Measurements from ENCODE around the gene CD4.

The CD4 gene

DNA sequence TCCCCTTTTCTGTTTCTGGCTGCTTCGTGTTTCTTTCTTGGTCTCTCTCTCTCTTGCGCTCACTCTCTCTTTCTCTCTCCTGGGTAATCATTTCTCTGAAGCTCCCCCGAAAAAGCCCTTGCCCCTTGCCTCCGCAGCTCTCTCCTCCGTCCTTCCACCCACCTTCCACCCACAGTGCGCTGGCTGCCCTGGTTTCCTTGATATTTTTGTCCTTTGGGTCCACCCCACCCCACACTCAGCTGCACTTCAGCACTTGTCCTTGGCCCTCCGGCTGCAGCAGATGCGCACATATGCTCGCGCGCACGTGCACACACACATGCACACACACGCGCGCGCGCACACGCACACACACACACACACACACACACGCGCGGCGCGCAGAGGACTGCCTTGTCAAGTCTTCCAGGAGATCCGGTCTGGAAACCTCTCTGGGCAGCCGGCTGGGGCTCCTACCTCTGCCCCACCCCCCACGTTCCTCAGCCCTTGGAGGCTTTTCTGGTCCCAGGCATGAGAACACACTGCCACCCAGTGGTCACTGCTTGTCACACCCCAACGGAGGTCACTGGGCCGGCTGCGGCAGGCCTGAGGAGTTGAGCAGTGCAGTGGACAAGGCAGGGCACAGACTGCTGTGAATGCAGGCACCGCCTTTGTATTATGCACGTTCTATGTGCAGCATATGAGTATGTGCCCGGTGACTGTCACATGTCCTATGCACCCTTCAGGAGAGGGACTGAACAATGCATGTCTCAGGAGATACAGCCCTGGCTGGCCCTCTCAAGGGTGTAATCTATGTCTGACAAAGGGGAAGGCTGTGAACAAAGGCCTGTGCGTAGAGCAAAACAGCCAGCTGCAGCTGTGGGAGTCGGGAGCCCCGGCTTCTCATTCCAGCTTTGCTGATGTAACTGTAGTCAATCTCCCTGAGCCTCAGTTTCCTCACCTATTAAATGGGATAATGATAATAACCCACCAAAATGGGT, 10.5 kb upstream of the CD4 start (continued):
- TF ChIP-seq, protein P1, sequence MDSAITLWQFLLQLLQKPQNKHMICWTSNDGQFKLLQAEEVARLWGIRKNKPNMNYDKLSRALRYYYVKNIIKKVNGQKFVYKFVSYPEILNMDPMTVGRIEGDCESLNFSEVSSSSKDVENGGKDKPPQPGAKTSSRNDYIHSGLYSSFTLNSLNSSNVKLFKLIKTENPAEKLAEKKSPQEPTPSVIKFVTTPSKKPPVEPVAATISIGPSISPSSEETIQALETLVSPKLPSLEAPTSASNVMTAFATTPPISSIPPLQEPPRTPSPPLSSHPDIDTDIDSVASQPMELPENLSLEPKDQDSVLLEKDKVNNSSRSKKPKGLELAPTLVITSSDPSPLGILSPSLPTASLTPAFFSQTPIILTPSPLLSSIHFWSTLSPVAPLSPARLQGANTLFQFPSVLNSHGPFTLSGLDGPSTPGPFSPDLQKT (IDR thresholded peaks at IDR 0.05; ENCODE audit: borderline replicate concordance, low read depth, low read length), result no peak
- TF ChIP-seq ZNF600 (tag by site-specific recombination; IDR thresholded peaks at IDR 0.05) (peak; percentile 92), ZSCAN30 (tag by site-specific recombination; IDR thresholded peaks at IDR 0.05) (peak; percentile 87), ZNF169 (tag by site-specific recombination; IDR thresholded peaks at IDR 0.05) (no peak), SP2 (tag by site-specific recombination; IDR thresholded peaks at IDR 0.05) (no peak; the same call in 1 of the 2 replicates), ZBTB49 (tag by site-specific recombination; IDR thresholded peaks at IDR 0.05; ENCODE audit: low read depth) (no peak), GLIS1 (tag by site-specific recombination; IDR thresholded peaks at IDR 0.05) (peak; percentile 91), ZIC2 (tag by site-specific recombination; IDR thresholded peaks at IDR 0.05) (peak; percentile 38), ZNF654 (tag by site-specific recombination; IDR thresholded peaks at IDR 0.05; ENCODE audit: low read depth) (peak; percentile 99), KLF10 (tag by site-specific recombination; IDR thresholded peaks at IDR 0.05) (no peak), PRDM6 (tag by site-specific recombination; IDR thresholded peaks at IDR 0.05) (no peak), HOXC10 (CRISPR knock-in tag; IDR thresholded peaks at IDR 0.05) (no peak), ZNF266 (tag by site-specific recombination; IDR thresholded peaks at IDR 0.05; ENCODE audit: low read depth) (no peak), ZEB2 (tag by site-specific recombination; IDR thresholded peaks at IDR 0.05) (peak; percentile 76; the same call in 1 of the 2 replicates), ZNF155 (tag by site-specific recombination; IDR thresholded peaks at IDR 0.05) (no peak), SCRT1 (tag by site-specific recombination; IDR thresholded peaks at IDR 0.05; ENCODE audit: borderline replicate concordance) (no peak), ZNF114 (tag by site-specific recombination; IDR thresholded peaks at IDR 0.05) (no peak), ZNF175 (tag by site-specific recombination; IDR thresholded peaks at IDR 0.05) (no peak), KLF1 (tag by site-specific recombination; IDR thresholded peaks at IDR 0.05) (peak; percentile 58), ZNF10 (tag by site-specific recombination; IDR thresholded peaks at IDR 0.05) (no peak), ZBTB6 (tag by site-specific recombination; IDR thresholded peaks at IDR 0.05) (peak; percentile 15; the same call in 1 of the 2 replicates), ZNF692 (tag by site-specific recombination; IDR thresholded peaks at IDR 0.05) (peak; percentile 89), ZNF2 (tag by site-specific recombination; IDR thresholded peaks at IDR 0.05) (peak; percentile 99), ZNF549 (tag by site-specific recombination; IDR thresholded peaks at IDR 0.05) (no peak)
- TF ChIP-seq, protein P2, sequence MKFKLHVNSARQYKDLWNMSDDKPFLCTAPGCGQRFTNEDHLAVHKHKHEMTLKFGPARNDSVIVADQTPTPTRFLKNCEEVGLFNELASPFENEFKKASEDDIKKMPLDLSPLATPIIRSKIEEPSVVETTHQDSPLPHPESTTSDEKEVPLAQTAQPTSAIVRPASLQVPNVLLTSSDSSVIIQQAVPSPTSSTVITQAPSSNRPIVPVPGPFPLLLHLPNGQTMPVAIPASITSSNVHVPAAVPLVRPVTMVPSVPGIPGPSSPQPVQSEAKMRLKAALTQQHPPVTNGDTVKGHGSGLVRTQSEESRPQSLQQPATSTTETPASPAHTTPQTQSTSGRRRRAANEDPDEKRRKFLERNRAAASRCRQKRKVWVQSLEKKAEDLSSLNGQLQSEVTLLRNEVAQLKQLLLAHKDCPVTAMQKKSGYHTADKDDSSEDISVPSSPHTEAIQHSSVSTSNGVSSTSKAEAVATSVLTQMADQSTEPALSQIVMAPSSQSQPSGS (tag by site-specific recombination; IDR thresholded peaks at IDR 0.05; ENCODE audit: low read depth), result no peak
- TF ChIP-seq, protein P3, sequence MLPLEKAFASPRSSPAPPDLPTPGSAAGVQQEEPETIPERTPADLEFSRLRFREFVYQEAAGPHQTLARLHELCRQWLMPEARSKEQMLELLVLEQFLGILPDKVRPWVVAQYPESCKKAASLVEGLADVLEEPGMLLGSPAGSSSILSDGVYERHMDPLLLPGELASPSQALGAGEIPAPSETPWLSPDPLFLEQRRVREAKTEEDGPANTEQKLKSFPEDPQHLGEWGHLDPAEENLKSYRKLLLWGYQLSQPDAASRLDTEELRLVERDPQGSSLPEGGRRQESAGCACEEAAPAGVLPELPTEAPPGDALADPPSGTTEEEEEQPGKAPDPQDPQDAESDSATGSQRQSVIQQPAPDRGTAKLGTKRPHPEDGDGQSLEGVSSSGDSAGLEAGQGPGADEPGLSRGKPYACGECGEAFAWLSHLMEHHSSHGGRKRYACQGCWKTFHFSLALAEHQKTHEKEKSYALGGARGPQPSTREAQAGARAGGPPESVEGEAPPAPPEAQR (tag by site-specific recombination; IDR thresholded peaks at IDR 0.05), result peak; percentile 82
- TF ChIP-seq, protein P4, sequence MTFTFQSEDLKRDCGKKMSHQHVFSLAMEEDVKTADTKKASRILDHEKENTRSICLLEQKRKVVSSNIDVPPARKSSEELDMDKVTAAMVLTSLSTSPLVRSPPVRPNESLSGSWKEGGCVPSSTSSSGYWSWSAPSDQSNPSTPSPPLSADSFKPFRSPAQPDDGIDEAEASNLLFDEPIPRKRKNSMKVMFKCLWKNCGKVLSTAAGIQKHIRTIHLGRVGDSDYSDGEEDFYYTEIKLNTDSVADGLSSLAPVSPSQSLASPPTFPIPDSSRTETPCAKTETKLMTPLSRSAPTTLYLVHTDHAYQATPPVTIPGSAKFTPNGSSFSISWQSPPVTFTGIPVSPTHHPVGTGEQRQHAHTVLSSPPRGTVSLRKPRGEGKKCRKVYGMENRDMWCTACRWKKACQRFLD (tag by site-specific recombination; IDR thresholded peaks at IDR 0.05), result no peak
